ENCODE results near the gene ATF7IP.

Gene ATF7IP

GRCh38 chr12:14418451-14418890 is 53.0 kb downstream of the ATF7IP start:
- H3K4me3 ChIP-seq (replicated peaks; ENCODE audit: low read depth, low read length) = peak overlapping the region; percentile 18
- TF ChIP-seq CTCF (IDR thresholded peaks at IDR 0.05; ENCODE audit: low read length, missing control alignments) = peak; percentile 34
- DNase-seq (ENCODE audit: low read depth) = peak; percentile 55

- no peak for DNase-seq (ENCODE audit: low read depth)
- TF ChIP-seq CTCF (IDR thresholded peaks at IDR 0.05; ENCODE audit: low read length, missing control alignments) = no peak
- no peak overlapping the region for H3K4me3 ChIP-seq (replicated peaks; ENCODE audit: low read depth, low read length)
Observed at GRCh38 chr12:14422516-14423230, 57.2 kb downstream of the ATF7IP start.

DNA sequence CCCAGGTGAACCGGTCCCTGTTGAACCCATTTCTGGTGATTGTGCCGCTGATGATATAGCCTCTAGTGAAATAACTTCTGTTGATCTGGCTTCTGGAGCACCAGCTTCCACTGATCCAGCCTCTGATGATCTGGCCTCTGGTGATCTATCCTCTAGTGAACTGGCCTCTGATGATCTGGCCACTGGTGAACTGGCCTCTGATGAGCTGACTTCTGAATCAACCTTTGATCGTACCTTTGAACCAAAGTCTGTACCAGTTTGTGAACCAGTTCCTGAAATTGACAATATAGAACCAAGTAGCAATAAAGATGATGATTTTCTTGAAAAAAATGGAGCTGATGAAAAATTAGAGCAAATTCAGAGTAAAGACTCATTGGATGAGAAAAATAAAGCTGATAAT is 59.1 kb downstream of the ATF7IP start:
- no peak overlapping the region for H3K4me3 ChIP-seq (replicated peaks; ENCODE audit: low read depth, low read length)
- no peak for DNase-seq (ENCODE audit: low read depth)
- TF ChIP-seq CTCF (IDR thresholded peaks at IDR 0.05; ENCODE audit: low read length, missing control alignments) = no peak

DNA sequence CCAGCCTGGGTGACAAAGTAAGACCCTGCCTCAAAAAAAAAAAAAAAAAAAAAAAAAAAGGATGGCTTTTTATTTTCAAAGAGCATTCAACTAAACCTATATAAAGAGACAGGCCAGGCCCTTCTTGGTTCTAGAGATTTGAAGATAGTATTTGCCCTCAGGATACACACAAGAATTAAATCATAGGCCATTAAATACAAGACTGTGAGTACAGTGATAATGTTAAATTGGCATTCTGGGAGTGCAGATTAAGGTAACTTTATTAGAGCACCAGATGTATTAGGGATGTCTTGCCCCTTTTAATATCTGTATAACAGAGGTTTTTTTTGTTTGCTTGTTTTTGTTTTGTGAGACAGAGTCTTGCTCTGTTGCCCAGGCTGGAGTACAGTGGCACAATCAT is 61.3 kb downstream of the ATF7IP start:
- TF ChIP-seq CTCF (IDR thresholded peaks at IDR 0.05; ENCODE audit: low read length, missing control alignments) = no peak
- DNase-seq (ENCODE audit: low read depth) = no peak

DNA sequence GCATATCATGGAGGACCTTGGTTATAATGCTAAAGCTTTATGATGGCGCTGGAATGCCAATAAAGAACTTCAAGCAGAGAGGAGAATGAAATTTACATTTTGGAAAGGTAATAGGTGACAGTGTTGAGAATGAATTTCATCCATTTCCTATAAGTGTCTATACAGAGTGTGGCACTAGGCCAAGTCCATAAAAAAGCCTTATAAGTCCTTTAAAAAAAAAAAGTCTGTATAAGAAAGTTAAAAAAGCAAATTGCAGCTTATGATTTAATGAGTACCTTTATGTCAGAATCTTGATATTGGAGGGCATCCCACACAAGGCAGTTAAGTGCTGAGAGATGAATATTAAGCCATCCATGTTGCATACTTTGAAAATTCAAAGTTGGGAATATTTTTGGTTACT is 62.4 kb downstream of the ATF7IP start:
- DNase-seq (ENCODE audit: low read depth) = no peak
- no peak for TF ChIP-seq CTCF (IDR thresholded peaks at IDR 0.05; ENCODE audit: low read length, missing control alignments)
- H3K4me3 ChIP-seq (replicated peaks; ENCODE audit: low read depth, low read length) = no peak overlapping the region

More for the DNA sequence above, 61.3 kb downstream of the ATF7IP start:
- H3K4me3 ChIP-seq (replicated peaks; ENCODE audit: low read depth, low read length) = no peak overlapping the region

GRCh38 chr12:14430394-14430986 is 65.0 kb downstream of the ATF7IP start:
- TF ChIP-seq CTCF (IDR thresholded peaks at IDR 0.05; ENCODE audit: low read length, missing control alignments) = no peak
- DNase-seq (ENCODE audit: low read depth) = no peak
- H3K4me3 ChIP-seq (replicated peaks; ENCODE audit: low read depth, low read length) = no peak overlapping the region

DNA sequence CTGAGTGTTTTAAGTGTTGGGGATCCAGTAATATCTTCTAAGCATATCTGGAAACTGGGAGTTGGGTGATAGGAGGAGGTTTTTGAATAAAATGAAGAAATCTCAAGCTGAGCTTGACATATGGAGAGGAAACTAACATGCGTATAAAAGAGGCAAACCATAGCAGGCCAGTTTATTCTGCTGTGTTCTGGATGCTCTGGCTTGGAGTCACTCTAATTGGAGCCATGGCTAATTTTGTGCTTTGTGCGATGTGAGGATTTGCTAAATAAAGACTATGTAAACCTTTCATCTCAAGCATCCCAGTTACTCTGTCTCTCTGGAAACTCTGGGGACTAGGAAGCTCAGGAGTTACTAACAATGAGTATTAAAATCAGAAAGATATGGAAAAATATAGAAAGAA is 66.5 kb downstream of the ATF7IP start:
- TF ChIP-seq CTCF (IDR thresholded peaks at IDR 0.05; ENCODE audit: low read length, missing control alignments) = no peak
- DNase-seq (ENCODE audit: low read depth) = no peak
- no peak overlapping the region for H3K4me3 ChIP-seq (replicated peaks; ENCODE audit: low read depth, low read length)

All from fibroblast of pulmonary artery (primary cell).